ENCODE data around the gene BTBD16. TPM values are rescaled to one million over a fixed set of nuclear protein-coding genes. Genes with fewer than 3 reads are reported as not detected.

The BTBD16 gene
- total and polyA plus RNA-seq, 2 of the 13 experiments (the other 11 are each of a cell fraction or from before 2014, with no cell fraction given) = 5.0 to 11.9 TPM

- Histone ChIP-seq H3K9ac (ENCODE audit: insufficient read depth, low read depth, low read length) (0 out of 2 replicates have a peak overlapping the region, but pooled peaks have one; percentile 32), H2AFZ (ENCODE audit: low read length) (no peak overlapping the region), H3K27ac (ENCODE audit: extremely low read length, insufficient read depth, low read length) (peak overlapping the region; percentile 95), H3K4me2 (ENCODE audit: low read depth, low read length) (no peak overlapping the region), H3K36me3 (replicated peaks in 1 of 2; ENCODE audit: control insufficient read depth in 1 of 2, insufficient read depth in 2 of 2, low read length in 2 of 2) (no peaks in the 10 kb centered on the region), H3K4me3 (replicated peaks in 1 of 3; ENCODE audit: insufficient read depth in 1 of 3, low read depth in 2 of 3, low read length in 3 of 3) (no peak overlapping the region), H3K27me3 (ENCODE audit: control insufficient read depth in 1 of 2, insufficient read depth in 2 of 2, low read length in 2 of 2) (no peaks in the 10 kb centered on the region), H4K20me1 (ENCODE audit: insufficient read depth, low read length) (no peaks in the 10 kb centered on the region), H3K4me1 (ENCODE audit: insufficient read depth, low read length) (peaks cover 96% of the 10 kb centered on the region), H3K79me2 (ENCODE audit: insufficient read depth, low read length) (no peaks in the 10 kb centered on the region), H3K9me3 (ENCODE audit: low read length) (peaks cover 5% of the 10 kb centered on the region; the same call in 1 of the 2 replicates)
- ChIA-PET CTCF (ENCODE audit: low intra/inter-chr PET ratio, low total read pairs) (interaction anchor here (0.9 kb wide), 1 partner anchor 9 kb away, joined by 3 read pairs; no protein-coding TSS in a partner anchor), POLR2A (interaction anchor here (1.3 to 5.0 kb wide), 3 partner anchors 9 to 37 kb away, joined by 5 to 141 read pairs (median 49); no protein-coding TSS in a partner anchor)
- DNase-seq (ENCODE audit: low spot score) = no peak
- intact Hi-C loops (cut with micrococcal nuclease; ENCODE audit: unreplicated experiment) = no loop called here
- ATAC-seq = no peak
- 0 out of 2 replicates have a peak, but pooled peaks have one; percentile 4 for TF ChIP-seq FOXC1 (CRISPR knock-in tag; IDR thresholded peaks at IDR 0.05; ENCODE audit: borderline replicate concordance)
- no peak for TF ChIP-seq RBFOX2 (IDR thresholded peaks at IDR 0.05; ENCODE audit: low read depth, low read length)
- TF ChIP-seq EP300 (IDR thresholded peaks at IDR 0.05; ENCODE audit: low read depth in 2 of 2, low read length in 2 of 2) = peak in 1 of 2 experiments; percentile 36; a peak in 1 of 4 replicates
- TF ChIP-seq EP300 (CRISPR knock-in tag; IDR thresholded peaks at IDR 0.05; ENCODE audit: borderline replicate concordance) = no peak
- peak; percentile 61 for TF ChIP-seq FOSL2 (CRISPR knock-in tag; IDR thresholded peaks at IDR 0.05)
- TF ChIP-seq AHDC1 (CRISPR knock-in tag; IDR thresholded peaks at IDR 0.05; ENCODE audit: borderline replicate concordance) = 0 out of 2 replicates have a peak, but pooled peaks have one; percentile 24
- FAIRE-seq = no peak
- WGBS (ENCODE audit: low lambda C conversion rate) = 89% methylated on average over 13 of the region's 13 CpGs
- in situ Hi-C loops (cut with HindIII; ENCODE audit: extremely low pct_ligation_motif_present, low pct_unique_long_range_greater_than_20kb) = no loop called here
- BruUV-seq (replicated peaks) = no TSS peak
Measured at GRCh38 chr10:122307669-122308416, 36.7 kb downstream of the BTBD16 start.

Data from HepG2 (cell line).